Stimulated activated CD4-positive, alpha-beta T cell treated with anti-CD3 and anti-CD28 coated beads, Interleukin-1b, Interleukin-23, amount 100 ng/mL, for 24 hours (primary cell): ENCODE measurements around the gene HOXC10.

Source experiments
- DNase-seq, 4 experiments: peaks; one replicate each; pipeline ENCODE4 v3.0.0-alpha.2; 2020; ENCODE audit warnings: low read depth in 4 of 4, low spot score in 1 of 4

HOXC10 gene

DNA sequence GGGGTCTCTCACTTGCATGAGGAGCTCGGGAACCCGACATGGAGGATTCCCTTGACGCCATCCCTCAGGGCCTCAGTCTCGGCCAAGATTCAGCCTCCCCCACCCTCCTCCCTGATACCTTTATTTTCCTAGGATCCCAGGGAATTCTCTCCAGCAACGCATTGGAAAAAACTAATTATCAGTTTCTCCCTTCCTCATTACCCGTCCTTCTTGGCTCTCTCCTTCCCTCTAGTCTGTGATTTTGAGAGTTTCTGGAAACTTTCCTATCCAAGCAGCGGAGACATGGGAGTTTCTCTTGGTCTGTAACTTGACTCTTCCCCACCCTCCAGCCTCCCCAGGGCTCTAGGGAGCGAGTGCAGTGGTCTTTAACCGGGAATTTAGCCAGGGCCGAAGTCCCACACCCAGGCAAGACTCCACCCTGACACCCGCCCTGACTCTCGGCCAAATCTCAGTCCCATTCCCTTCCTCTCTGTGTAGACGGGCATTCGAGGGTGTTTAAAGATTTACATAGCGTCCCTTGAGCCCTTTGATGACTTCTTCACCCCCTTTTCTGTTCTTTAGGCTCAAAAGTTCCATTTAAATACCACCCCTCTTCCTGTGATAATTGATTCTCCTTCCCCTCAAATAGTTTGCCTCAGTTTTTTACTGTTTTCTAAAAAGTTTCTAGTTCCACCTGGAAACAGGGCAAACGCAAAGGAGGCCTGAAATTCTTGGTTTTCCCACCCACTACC lies 54.6 kb downstream of the HOXC10 start:
- DNase-seq: no peak
